GM21381 (cell line): ENCODE data around the gene F11.
"Not testable (repeated sequence)": the region's sequence is repeated elsewhere in the genome, so short reads cannot be mapped to it uniquely, and the experiment has no call there.

ENCODE experiments used
- ATAC-seq: cut with Tn5 transposase; IDR thresholded peaks from one replicate; pipeline ENCODE4 v1.9.1; 2021; ENCODE audit warnings: mild to moderate bottlenecking, moderate library complexity; ENCODE audit not compliant: unreplicated experiment

Gene F11

GRCh38 chr4:186249785-186250754, 15.9 kb upstream of the F11 start:
- no peak for ATAC-seq

- no peak for ATAC-seq
Observed at GRCh38 chr4:186250760-186251159, 15.2 kb upstream of the F11 start.

- ATAC-seq, result no peak
Observed at GRCh38 chr4:186255122-186255521, 10.9 kb upstream of the F11 start.

- ATAC-seq, result no peak
Observed at GRCh38 chr4:186258216-186258811, 7.7 kb upstream of the F11 start.

- no peak for ATAC-seq
Observed at GRCh38 chr4:186260117-186260503, 5.9 kb upstream of the F11 start.

- no peak for ATAC-seq
Observed at GRCh38 chr4:186260504-186261448, 5.2 kb upstream of the F11 start.

- no peak for ATAC-seq
Observed at GRCh38 chr4:186264660-186265059, 1.3 kb upstream of the F11 start.

- not testable (repeated sequence) for ATAC-seq
Observed at GRCh38 chr4:186265250-186265649, 739 bp upstream of the F11 start.

GRCh38 chr4:186266729-186267456, 904 bp downstream of the F11 start:
- no peak for ATAC-seq

GRCh38 chr4:186271081-186271678, 5.2 kb downstream of the F11 start:
- no peak for ATAC-seq

- no peak for ATAC-seq
Observed at GRCh38 chr4:186272699-186273391, 6.9 kb downstream of the F11 start.

GRCh38 chr4:186273392-186273789, 7.4 kb downstream of the F11 start:
- ATAC-seq, result not testable (repeated sequence)

- ATAC-seq, result no peak
Observed at GRCh38 chr4:186283311-186283710, 17.3 kb downstream of the F11 start.

GRCh38 chr4:186285147-186285546, 19.2 kb downstream of the F11 start:
- no peak for ATAC-seq

- ATAC-seq, result no peak
Observed at GRCh38 chr4:186286581-186286980, 20.6 kb downstream of the F11 start.

GRCh38 chr4:186291256-186291890, 25.4 kb downstream of the F11 start:
- no peak for ATAC-seq

GRCh38 chr4:186294160-186294559, 28.2 kb downstream of the F11 start:
- ATAC-seq, result no peak

GRCh38 chr4:186296481-186296880, 30.5 kb downstream of the F11 start:
- ATAC-seq, result no peak
